Measurements from ENCODE around the gene TSPAN15.

The TSPAN15 gene

DNA sequence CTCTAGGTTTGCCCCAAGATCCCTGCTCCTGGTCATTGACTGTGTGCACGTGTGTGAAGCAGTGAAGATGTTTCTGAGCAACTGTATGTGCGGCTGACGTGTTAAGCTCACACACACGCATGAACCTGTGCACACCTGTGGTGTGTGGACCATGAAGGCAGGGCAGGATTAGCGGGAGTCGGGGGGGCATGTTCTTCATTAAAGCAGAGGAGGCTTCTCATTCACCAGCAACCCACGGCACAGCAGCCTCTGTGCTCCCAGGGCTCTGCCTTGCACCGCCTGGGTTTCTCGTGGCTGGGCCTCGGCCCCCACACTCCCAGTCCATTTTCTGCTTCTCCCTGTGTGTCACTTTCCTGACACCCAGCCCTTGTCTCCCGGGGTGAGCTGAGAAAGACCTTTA lies 33.7 kb upstream of the TSPAN15 start:
- no peak for DNase-seq (ENCODE audit: low read depth)

DNA sequence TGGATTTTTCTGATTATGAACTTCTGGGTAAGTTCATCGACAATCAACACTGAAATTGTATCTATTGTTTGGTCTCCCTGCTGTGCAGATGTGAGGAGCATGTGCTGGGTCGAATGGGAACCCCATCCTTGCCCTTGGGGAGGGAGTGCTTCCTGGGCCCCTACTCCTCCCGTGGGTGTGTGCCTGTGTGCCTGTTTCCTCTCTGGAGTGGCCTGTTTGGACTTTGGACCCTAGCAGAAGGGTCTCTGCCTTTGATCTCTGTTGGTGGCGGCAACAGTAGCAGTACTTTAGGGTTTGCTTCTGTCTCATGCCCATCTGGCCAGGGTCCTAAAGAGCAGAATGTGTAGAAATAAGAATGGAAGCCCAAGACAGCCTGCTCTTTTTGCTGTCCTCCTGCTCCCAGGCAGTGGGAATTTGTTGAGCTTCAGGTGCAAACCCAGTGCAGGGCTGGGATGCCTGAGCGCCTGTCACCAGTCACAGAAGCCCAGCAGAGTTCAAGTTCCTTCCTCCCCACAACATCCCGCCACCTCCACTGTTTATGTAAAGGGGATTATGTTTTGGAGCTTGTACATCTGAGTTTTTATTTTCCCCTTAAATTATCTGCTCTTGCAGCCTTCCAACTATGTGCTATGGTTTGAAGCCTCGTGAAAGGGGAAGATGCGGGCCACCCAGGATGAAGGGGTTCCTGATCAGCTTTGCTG lies 33.1 kb upstream of the TSPAN15 start:
- no peak for DNase-seq (ENCODE audit: low read depth)

DNA sequence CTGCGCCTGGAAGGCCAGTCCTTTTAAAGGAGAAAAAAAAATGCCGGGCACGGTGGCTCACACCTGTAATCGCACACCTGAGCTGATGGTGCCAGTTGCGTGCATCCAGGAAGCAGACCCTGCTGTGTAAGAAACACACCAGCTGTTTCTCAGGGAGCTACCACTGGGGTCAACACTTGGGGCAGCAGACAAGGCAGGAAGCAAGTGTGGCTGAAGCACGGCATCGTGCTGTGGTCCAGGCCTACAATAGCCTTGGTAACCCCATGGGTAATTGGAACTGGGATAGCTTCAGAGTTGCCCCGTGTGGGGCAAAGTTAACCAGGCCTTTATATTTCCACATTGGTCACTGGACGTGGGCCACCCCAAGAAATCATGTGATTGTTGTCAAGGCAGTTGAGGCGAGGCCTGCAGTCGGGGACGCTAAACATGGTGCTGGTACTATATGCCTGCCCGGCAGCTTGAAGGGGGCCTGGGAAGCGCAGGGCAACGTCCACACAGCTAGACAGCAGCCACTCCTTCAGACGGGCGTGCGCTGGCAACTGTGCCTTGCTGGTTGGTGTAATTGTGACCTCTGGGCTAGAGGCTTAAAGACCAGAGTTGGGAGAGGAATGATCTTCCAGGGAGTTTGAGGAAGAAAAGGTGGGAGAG lies 32.0 kb upstream of the TSPAN15 start:
- DNase-seq (ENCODE audit: low read depth), result no peak

DNA sequence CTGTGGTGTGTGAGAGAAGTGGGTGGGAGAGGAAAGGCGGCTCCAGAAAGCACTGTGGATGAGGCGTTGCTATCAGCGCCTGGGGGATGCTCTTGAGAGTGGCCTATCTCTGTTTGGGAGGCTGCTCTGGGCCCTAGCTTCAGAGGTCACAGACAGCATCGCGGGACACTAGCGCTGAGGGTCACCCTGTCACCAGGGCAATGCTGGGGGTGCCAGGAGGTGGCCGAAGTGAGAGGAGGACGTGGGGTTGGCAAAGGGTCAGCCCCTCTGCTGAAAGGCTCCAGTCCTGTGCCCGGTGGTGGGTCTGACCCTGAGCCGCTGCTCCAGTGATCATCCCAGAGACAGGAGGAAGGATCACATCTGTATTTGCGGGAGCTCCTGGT lies 31.5 kb upstream of the TSPAN15 start:
- DNase-seq (ENCODE audit: low read depth), result no peak

DNA sequence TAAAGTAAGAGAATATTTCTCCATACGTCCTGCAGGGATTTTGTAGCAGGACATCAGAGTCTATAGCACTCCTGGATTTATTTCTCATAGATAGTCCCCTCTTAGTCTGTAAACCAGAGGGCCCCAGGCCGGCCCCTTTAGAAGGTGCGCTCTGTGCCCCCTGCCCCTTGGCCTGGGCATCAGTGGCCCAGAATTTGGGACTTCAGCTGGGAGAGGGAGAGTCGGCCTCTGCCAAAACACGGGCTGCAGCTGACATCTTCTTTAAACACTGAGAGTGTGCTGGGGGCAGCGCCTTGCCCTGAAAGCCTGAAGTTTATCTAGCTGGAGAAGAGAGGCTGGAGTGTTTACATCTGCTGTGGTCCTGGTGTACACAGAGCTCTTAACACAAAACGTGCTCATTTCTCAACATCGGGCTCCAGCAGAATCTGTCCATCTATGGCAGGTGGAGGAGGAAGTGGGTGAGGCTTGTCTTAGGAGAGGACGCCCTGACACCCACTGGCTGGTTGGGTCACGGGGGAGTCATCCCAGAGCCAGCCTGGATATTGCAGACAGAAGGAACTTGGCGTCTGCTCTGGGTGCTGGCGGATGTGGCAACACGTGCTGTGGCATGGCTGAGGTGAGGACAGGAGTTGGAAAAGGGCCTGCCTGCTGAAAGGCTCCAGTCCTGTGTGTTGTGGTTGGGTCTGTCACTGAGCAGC lies 29.5 kb upstream of the TSPAN15 start:
- DNase-seq (ENCODE audit: low read depth), result peak; percentile 83

DNA sequence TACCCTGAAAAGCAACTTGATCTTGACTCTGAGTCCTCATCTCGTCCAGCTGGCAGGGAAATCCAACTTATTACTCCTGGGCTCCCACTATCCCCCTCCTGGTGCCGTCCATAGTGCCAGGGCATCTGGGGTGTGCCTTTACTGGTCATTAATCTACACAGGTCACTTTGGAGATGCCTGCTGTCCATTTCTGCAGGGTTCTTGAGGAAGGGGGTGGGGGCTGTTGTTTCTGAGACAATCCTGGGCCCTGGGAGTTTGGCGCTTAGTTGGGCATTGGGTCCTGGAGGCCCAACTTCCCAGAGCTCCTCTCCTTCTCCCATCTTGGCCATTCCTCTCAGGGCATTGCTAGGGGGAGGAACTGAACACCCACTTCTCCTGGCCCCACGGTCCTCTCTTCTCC lies 28.6 kb upstream of the TSPAN15 start:
- no peak for DNase-seq (ENCODE audit: low read depth)

DNA sequence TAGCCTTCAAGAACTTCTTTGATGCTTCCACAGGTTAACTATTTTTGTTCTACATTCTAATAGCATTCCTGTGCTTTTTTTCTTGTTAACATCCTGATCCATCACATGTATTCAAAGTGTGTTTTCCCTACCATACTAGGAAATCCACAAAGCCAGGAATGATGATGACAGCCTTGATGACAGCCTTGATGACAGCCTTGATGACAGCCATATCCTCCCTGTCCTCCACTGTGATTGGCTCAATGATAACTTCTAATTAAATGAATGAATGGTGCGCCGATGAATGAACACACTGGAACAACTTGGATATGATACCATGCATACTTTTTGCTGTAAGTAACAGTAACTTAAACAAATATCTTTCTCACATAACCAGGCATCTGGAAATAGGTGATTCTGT lies 26.2 kb upstream of the TSPAN15 start:
- no peak for DNase-seq (ENCODE audit: low read depth)

DNA sequence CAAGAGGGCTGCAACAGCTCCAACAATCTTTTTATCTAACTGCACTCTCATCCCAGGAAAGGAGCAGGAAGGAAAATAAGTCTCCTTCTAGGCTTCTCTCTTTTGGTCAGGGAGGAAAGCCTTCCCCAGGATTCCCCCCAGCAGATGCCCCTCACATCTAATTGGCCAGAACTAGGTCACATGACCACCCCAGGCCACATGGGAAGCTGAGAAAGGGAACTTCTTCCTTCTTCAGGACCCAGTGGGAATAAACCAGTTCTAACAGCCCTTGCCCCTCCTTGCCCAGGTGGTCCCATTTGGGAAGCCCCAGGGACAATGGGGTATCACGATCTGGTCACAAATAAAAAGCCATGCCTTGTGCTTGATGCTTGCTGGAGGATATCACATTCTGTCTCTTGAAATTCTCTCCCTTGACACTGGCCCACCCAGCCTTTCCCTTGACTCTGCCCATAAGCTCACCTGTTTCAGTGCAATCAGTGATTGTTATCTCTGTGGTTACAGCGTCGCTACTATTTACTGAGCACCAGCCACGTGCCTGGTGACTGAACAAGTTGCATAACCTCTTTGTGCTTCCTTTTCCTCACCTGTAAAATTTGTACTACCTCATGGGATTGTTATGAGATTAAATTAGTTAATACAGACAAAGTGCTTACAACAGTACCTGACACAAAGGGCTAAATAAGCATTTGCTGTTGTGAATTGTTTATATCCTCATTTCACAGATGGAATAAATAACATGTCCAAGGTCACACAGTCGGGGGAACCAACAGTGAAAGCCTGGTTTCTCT lies 25.6 kb upstream of the TSPAN15 start:
- no peak for DNase-seq (ENCODE audit: low read depth)

DNA sequence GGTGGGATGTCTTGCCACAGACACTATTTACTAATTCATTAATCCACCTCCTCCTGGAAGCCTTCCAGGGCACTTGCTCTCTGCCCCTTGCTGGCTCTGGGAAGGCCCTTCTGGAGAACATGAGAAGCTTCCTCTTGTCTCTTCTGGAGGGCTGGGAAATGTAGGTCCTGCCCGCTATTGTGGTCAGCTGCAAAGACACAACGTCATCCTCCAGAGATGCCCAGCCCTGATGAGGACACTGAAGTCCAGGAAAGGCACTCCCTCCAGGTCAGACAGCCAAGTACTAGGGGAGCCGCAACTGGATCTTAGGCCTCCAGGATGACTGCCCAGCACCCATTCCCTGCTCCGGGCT lies 24.9 kb upstream of the TSPAN15 start:
- peak; percentile 61 for DNase-seq (ENCODE audit: low read depth)

DNA sequence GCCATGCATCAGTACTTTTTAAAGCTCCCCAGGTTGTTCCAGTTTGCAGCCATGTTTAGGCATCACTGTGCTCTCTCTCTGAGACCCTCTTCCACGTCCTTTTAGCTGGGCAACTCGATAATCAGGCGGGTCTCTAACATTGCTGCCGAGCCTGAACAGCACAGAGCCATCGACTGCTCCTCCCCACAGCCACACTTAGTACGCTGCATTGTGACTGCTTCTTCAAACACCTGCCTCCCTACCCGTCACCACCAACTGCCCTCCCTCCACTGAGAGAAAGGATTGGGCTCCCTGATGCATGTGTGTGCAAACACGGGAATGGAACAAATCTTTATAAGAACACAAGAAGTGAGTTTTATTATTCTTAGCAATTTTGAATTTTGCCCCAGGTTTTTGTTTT lies 23.1 kb upstream of the TSPAN15 start:
- no peak for DNase-seq (ENCODE audit: low read depth)

DNA sequence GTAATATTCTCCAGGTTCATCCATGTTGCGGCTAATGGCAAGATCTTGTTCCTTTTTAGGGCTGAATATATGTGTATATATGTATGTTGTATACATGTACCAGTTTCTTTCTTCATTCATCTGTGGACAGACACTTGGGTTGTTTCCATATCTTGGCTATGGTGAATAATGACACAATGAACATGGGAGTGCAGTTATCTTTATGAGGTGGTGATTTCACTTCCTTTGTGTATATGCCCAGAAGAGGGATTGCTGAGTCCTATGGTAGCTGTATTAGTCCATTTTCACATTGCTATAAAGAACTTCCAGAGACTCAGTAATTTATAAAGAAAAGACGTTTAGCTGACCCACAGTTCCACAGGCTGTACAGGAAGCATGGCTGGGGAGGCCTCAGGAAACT lies 17.1 kb upstream of the TSPAN15 start:
- DNase-seq (ENCODE audit: low read depth), result peak; percentile 82

DNA sequence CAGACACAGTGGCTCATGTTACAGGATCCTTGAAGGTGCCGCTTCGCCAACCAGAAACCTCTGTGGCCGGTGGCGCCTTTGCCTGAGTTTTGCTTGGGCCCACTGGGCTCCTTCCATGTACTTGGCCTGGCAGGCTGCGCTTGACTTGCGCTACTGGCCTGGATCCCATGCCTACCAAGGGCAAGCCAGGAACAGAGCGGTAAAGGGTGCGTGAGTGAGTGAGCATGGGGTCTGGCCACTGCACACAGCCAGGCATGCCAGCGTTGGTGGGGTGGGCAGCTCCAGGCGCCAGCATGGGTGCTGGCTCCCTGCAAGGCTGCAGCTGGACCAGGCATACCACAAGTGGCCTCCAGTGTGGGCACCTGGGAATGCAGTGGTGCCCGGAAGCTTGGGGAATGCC lies 16.3 kb upstream of the TSPAN15 start:
- DNase-seq (ENCODE audit: low read depth), result no peak

DNA sequence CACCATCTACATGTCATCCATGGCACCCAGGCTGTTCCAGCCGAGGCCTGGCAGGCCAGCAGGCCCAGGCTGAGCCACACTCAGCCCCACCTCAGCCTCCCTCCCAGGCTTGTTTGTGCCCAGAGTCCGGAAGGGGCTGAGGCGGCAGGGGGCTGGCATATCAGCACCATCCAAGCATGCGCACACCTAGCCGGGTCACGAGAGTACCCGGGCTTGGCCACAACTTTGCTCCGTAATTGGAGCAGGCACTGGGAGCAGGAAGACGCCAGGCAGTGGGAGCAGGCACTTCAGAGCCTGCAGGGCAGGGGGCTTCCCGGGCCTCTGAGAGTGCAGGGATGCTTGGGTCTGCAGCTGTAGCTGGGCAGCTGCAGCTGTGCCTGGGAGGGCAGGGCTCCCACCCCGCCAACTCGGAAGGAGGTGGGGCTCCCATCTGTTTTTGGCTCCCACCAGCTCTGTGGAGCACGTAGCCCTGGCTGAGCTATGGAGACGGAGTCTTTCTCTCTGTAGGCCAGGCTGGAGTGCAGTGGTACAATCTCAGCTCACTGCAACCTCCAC lies 15.2 kb upstream of the TSPAN15 start:
- DNase-seq (ENCODE audit: low read depth), result no peak

DNA sequence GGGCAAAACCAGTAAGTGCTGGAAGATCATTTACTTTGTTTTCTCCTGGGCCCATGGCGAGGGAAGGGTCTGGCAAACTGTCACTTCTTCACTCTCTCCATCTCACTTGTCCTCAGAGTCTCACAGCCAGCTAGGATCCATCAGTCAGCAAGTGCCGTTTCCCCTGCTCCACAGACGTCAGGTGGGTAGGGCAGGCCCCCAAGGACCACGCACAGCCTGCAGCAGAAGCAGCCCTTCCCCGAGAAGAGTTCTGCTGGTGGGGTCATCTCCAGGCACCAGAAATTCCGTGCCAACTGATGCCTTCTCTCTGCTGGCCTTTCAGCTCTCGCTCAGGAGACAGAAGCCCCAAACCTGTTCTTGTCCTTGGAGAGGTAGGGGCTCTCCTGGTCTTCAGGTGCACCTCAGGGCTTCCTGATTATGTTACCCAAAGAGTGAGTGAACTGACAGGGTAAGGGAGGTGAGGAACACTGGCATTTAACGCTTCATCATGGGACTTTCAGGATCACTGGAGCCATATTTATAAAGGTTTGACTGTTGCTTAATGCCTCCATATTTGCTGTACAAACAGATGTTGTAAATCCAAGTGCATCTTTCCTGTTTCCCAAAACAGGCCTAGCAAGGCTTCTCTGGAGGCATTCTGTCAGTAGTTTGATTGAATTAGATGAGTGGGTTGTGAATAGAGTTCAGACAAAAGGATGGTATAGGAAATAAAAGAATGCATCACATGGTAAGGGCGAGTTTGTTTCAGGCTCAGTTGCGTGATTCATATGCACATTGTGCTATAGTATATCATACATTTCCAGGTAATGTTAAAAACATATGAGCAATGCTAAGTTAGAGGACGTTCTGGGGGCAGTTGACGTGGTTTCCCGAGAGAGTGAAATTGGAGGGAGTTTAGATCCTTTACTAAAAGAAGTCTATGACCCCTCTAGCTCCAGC lies 13.7 kb upstream of the TSPAN15 start:
- DNase-seq (ENCODE audit: low read depth), result no peak

DNA sequence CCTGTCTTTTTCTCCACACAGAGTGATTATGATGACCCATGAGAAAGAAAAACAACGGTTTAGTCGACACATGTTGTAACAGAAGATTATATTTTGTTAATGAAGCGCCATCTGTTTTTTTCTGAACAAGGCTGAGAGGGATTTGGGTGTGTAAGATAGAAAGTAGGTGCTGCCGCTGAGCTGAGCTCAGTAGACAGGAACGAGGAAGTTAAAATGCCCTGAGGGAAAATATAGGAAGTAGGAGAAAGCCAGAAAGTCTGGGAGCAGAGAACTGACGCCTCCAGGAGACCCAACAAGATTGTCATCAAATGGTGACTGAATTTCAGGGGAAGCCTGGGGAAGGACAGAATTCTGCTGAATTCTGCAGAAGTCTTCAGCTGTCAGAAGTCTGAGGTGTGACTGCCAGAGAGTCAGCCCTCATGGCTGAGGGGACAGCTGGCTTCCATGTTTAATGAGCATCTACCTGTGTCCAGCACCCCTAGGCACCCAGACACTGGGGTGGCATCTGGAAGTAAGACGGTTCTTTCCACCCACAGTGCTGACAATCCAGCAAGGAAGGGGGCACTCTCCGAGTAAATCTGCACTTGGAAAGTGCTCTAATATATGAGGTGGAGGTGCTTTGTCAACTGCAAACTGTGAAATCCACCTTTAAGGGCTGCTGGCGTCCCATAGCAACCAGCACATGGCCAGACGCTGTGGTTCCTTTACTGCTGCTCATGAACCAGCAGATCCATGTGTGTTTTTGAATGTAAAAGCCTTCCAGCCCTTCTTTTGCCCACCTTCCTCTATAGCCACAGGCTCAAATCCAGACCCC lies 12.5 kb upstream of the TSPAN15 start:
- peak; percentile 77 for DNase-seq (ENCODE audit: low read depth)

DNA sequence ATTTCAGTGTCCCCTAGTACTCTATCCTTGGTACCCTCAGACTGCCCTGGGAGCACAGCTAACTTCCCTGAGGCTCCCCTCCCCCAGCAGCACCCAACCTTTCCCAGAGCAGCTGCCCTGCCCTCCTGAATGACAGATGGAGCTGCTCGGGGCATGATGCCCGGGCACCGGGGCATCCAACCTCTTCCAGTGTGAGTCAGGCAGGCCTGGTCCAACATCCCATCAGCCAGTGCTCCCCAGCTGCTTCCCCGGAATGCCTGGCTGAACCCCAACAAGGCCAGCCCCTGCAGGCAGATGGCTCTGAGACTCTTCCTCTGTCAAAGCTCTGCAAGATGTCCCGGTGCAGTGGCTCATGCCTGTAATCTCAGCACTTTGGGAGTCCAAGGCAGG lies 11.9 kb upstream of the TSPAN15 start:
- peak; percentile 44 for DNase-seq (ENCODE audit: low read depth)

DNA sequence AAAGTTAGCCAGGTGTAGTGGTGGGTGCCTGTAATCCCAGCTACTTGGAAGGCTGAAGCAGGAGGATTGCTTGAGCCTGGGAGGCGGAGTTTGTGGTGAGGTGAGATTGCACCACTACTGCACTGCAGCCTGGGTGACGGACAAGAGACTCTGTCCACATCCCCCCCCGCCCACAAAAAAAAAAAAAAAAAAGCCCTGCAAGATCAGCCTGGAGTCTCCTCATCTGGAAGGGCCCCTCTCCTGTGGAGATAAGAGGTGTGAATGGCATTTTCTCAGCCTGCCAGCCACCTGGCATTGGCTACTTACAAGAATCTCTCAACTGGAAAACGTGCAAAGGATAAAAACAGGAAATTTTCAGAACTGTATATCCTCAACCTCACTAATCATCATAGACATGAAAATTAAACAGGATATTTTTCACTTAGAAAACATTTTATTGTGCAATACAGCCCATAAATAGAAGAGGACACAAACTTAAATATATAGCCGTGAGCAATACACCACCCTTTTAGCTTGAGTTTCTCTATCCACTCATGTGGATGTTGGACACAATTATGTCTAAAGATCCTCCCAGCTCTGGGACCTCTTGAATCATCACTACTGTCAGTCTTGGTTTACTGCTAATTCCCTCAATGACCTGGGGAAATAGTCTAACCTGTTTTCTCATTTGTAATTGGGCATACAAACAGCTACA lies 11.3 kb upstream of the TSPAN15 start:
- peak; percentile 95 for DNase-seq (ENCODE audit: low read depth)

DNA sequence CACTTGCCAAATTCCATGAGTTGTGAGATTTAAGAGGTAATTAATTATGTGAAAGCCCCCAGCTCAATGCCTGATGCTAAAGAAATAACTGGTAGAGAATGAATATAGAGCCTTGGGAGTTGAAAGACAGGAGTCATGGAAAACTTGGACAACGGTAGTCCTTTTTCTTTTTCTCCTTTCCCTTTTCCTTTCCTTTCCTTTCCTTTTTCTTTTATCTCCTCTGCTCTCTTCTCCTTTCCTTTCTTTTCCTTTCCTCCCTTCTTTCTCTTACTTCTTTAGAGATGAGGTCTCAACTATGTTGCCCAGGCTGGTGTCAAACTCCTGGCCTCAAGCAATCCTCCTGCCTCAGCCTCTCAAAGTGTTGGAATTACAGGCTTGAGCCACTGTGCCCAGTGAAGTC lies 7.9 kb upstream of the TSPAN15 start:
- DNase-seq (ENCODE audit: low read depth), result no peak

DNA sequence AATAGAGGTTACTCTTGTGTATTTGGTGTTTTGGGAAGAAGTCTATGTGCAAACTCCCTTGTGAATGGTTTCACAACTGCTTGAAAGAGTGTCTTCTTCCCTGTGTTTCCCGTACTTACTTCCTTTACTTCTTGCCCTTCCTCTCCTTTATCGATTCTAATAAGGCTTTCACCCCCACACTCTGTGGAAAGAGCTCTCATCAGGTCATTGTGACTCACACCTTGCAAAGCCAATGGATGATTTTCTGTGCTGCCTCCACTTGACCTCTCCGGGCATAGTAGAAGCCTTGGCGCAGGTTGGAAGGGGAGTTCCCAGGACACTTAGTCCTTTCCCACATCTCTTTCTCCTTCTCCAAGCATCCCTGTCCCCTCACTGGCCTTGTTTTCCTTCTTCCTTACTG lies 6.2 kb upstream of the TSPAN15 start:
- DNase-seq (ENCODE audit: low read depth), result peak; percentile 37

DNA sequence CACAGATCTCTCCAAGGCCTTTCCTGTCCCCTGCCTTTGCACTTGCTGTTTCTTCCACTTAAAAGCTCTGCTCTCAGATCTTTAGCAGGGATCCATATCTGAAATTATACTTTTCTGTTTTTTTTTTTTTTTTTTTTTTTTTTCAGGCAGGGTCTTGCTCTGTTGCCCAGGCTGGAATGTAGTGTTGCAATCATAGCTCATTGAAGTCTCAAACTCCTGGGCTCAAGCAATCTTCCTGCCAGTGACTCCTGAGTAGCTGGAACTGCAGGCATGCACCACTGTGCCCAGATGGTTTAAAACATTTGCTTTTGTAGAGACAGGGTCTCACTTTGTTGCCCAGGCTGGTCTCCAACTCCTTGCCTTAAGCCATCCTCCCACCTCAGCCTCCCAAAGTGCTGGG lies 5.0 kb upstream of the TSPAN15 start:
- DNase-seq (ENCODE audit: low read depth), result no peak

Measured in amniotic epithelial cell (primary cell).